ENCODE measurements around the gene HMCN2. TPM values are rescaled to one million over a fixed set of nuclear protein-coding genes. Genes with fewer than 3 reads are reported as not detected.

HMCN2 gene
- total RNA-seq, 4 donors from 2014 or later = 1.8 to 46.7 (median 24.4) TPM

DNA sequence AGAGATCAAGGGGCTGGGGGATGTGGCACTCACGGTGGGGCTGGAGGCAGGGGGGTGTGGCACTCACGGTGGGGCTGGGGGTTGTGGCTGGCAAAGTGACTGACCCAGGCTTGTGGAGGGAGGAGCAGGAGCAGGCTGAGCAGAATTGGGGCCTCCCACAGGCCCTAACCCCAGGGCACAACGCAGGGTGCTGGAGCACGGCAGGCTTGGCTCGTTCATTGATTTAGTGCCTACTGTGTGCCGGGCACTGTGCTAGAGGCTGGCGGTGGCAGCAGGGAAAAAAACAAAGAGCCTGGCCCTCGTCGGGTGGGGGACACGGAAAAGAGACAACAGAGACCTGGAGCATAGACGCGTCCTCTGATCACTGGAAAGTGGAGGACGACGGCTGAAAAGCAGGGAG lies 80.9 kb downstream of the HMCN2 start:
- DNase-seq = no peak
- no peaks in the 10 kb centered on the region for H3K27me3 ChIP-seq
- H3K4me1 ChIP-seq = no peaks in the 10 kb centered on the region
- TF ChIP-seq, protein P1, sequence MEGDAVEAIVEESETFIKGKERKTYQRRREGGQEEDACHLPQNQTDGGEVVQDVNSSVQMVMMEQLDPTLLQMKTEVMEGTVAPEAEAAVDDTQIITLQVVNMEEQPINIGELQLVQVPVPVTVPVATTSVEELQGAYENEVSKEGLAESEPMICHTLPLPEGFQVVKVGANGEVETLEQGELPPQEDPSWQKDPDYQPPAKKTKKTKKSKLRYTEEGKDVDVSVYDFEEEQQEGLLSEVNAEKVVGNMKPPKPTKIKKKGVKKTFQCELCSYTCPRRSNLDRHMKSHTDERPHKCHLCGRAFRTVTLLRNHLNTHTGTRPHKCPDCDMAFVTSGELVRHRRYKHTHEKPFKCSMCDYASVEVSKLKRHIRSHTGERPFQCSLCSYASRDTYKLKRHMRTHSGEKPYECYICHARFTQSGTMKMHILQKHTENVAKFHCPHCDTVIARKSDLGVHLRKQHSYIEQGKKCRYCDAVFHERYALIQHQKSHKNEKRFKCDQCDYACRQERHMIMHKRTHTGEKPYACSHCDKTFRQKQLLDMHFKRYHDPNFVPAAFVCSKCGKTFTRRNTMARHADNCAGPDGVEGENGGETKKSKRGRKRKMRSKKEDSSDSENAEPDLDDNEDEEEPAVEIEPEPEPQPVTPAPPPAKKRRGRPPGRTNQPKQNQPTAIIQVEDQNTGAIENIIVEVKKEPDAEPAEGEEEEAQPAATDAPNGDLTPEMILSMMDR (IDR thresholded peaks at IDR 0.05) = no peak
- TF ChIP-seq POLR2A (IDR thresholded peaks at IDR 0.05) = no peak
- no peaks in the 10 kb centered on the region for H3K36me3 ChIP-seq
- H3K9me3 ChIP-seq = no peaks in the 10 kb centered on the region
- no peak overlapping the region for H3K4me3 ChIP-seq
- no peak overlapping the region for H3K27ac ChIP-seq
- intact Hi-C loops (cut with DNase I; ENCODE audit: low total_unique reads) = loop anchor here (10.0 kb wide), 2 partner anchors 102 to 242 kb away; no protein-coding TSS in a partner anchor

DNA sequence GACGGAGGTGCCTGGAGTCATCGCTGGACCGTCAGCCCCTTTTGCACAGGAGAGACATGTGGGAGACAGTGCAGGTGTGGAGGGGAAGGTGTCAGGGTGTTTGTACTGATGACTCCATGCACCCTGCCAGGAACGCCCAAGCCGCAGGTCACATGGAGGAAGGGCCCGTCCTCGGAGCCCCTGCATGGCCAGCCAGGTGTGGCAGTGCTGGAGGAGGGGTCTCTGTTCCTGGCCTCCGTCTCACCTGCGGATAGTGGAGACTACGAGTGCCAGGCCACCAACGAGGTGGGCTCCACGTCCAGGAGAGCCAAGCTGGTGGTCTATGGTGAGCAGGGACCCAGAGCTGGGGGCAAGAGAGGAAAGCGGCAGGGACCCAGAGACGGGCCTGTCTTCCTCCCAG lies 81.5 kb downstream of the HMCN2 start:
- Histone ChIP-seq H3K4me1 (no peaks in the 10 kb centered on the region), H3K27ac (no peak overlapping the region), H3K9me3 (no peaks in the 10 kb centered on the region), H3K4me3 (no peak overlapping the region), H3K36me3 (no peaks in the 10 kb centered on the region), H3K27me3 (no peaks in the 10 kb centered on the region)
- TF ChIP-seq, protein P1 (IDR thresholded peaks at IDR 0.05) = no peak
- TF ChIP-seq POLR2A (IDR thresholded peaks at IDR 0.05) = no peak
- intact Hi-C loops (cut with DNase I; ENCODE audit: low total_unique reads) = loop anchor here (10.0 kb wide), 2 partner anchors 102 to 242 kb away; no protein-coding TSS in a partner anchor
- DNase-seq = no peak

DNA sequence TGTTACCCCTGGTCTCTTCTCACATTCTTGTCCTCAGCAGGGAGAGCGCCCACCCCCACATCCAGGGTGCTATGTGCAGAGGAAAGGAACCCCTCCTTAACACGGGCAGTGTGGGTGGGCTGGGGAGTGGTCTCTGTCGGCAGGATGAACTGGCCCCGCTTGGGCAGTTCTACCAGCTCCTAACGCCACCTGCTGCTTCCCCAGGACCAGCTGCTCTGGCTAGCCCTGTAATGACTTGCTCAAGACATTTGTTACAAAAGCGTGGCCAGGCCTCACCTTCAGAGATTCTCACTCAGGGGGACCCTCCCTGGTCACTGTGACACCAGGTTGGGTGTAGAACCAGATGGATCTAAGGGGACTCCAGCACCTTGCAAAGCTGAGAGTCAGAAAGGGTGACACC lies 82.4 kb downstream of the HMCN2 start:
- no peaks in the 10 kb centered on the region for H3K9me3 ChIP-seq
- no peak overlapping the region for H3K4me3 ChIP-seq
- intact Hi-C loops (cut with DNase I; ENCODE audit: low total_unique reads) = loop anchor here (10.0 kb wide), 2 partner anchors 103 to 243 kb away; no protein-coding TSS in a partner anchor
- no peaks in the 10 kb centered on the region for H3K4me1 ChIP-seq
- no peaks in the 10 kb centered on the region for H3K27me3 ChIP-seq
- TF ChIP-seq, protein P1 (IDR thresholded peaks at IDR 0.05) = no peak
- no peak for TF ChIP-seq POLR2A (IDR thresholded peaks at IDR 0.05)
- no peak overlapping the region for H3K27ac ChIP-seq
- DNase-seq = no peak
- H3K36me3 ChIP-seq = no peaks in the 10 kb centered on the region

DNA sequence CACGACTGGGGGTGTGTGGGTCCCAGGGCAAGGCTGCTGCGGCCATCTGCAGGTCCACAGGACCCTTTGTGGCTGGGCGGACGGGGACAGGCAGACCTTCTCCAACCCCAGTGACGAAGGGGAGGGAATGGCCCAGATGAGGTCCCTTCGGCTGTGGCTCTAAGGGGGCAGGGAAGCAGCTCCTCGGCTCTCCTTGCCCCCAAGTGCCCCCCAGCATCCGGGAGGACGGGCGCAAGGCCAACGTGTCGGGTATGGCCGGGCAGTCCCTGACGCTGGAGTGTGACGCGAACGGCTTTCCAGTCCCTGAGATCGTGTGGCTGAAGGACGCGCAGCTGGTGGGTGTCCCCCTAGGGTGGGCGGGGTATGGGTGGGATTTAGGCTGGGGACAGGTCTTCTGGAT lies 82.8 kb downstream of the HMCN2 start:
- no peak for TF ChIP-seq POLR2A (IDR thresholded peaks at IDR 0.05)
- TF ChIP-seq, protein P1 (IDR thresholded peaks at IDR 0.05) = no peak
- Histone ChIP-seq H3K9me3 (no peaks in the 10 kb centered on the region), H3K4me1 (no peaks in the 10 kb centered on the region), H3K4me3 (no peak overlapping the region), H3K27me3 (no peaks in the 10 kb centered on the region), H3K36me3 (no peaks in the 10 kb centered on the region), H3K27ac (no peak overlapping the region)
- no peak for DNase-seq
- intact Hi-C loops (cut with DNase I; ENCODE audit: low total_unique reads) = loop anchor here (10.0 kb wide), 2 partner anchors 104 to 244 kb away; no protein-coding TSS in a partner anchor

DNA sequence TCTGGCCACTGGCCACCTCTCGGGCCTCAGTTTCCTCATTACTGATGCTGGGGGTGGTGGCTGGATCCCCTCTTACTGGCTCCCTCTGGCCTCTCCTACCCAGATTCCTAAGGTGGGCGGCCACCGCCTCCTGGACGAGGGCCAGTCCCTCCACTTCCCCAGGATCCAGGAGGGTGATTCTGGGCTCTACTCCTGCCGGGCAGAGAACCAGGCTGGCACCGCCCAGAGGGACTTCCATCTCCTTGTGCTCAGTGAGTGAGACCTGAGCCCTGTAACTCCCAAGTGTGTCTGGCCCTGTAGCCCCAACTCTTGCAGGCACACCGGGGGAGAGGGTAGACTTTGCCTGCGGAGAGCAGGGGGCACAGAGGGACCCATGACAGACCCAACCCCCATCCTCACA lies 83.3 kb downstream of the HMCN2 start:
- intact Hi-C loops (cut with DNase I; ENCODE audit: low total_unique reads) = loop anchor here (10.0 kb wide), 2 partner anchors 104 to 244 kb away; no protein-coding TSS in a partner anchor

More for the DNA sequence above, 83.3 kb downstream of the HMCN2 start:
- H3K36me3 ChIP-seq = no peaks in the 10 kb centered on the region
- TF ChIP-seq, protein P1 (IDR thresholded peaks at IDR 0.05) = no peak
- no peak for TF ChIP-seq POLR2A (IDR thresholded peaks at IDR 0.05)
- no peaks in the 10 kb centered on the region for H3K9me3 ChIP-seq
- DNase-seq = no peak
- no peaks in the 10 kb centered on the region for H3K4me1 ChIP-seq
- H3K27me3 ChIP-seq = no peaks in the 10 kb centered on the region
- no peak overlapping the region for H3K4me3 ChIP-seq
- H3K27ac ChIP-seq = no peak overlapping the region

Data from uterus (tissue), 4 donors.